PC-3 (cell line): ENCODE measurements around the gene SLC8A3.

ENCODE experiments used
- CTCF ChIP-seq: fragments of 300-600 bp; sonication (generic); conservative IDR thresholded peaks from 2 replicates; pipeline ENCODE4 v1.5.1; 2017; ENCODE audit warnings: antibody characterized with exemption, low read depth, mild to moderate bottlenecking, low read length
- EZH2phosphoT487 ChIP-seq: fragments of 300-600 bp; sonication (generic); IDR thresholded peaks from 2 replicates; pipeline ENCODE4 v1.6.1; 2018; ENCODE audit warnings: mild to moderate bottlenecking, antibody characterized with exemption, low read length, borderline replicate concordance

DNA sequence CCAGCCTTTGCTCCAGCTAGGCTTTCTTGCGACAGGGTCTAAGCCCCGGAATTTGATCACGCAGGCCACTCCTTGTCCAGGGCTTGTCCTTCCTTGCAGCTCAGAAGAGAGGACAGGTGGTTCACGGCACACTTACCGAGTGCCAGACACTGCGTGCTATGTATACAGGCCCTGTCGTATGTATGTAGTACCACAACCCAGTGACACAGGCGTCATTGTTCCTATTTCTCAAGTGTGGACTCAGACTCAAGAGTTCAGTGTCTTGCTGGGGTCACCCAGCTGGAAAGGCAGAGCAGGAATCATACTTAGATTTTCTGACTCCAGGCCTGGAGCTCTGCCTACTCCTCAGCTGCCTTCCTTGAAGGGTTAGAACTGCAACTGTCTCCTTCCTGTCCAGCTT, 155.6 kb downstream of the SLC8A3 start:
- TF ChIP-seq CTCF (no peak), EZH2phosphoT487 (no peak)
